ENCODE results near the gene ACSS1.

Gene ACSS1

DNA sequence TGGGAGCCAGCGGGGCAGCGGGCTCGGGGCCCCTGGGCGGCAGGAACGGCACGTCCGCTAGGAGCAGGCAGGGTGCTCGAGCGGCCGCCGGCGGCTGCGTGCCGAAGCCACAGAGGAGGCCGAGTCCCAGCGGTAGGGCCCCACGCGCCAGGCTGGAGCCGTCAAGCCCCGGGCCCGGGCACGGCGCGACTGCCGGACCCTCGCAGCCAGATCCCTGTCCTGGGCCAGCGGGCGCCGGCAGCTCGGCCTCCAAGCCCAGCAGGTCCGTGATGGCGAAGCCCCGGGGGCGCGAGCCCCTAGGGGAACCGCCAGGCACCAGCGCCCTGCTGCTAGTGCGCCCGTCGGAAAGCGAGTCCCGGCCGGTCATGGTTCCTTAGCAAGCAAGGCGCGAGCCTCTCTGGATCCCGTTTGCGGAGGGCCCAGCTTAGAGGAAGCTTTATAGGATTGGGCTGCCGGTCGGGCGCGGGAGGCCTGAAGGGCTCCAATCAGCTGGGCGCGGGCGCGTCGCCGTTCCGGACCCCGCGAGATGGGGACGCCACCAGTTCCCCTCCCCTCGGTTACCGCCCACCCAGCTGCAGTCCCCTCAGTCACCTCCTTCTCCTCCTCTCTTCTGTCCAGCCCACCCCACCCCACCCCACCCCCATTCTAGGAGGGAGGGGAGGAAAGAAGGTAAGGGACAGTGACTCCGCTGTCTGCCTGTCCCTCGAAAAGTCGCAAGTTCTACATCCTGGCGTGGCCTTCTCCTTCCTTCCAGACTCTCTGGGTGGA lies 24.0 kb upstream of the ACSS1 start, which contains the start of gene VSX1:
TSS of gene VSX1 (minus strand) at position 412 of the 768 bp plus-strand sequence. CDS start at position 367, 45 bp downstream.
- Histone ChIP-seq H3K9ac (ENCODE audit: insufficient read length) (no peak within 1 kb of the TSS), H3K36me3 (ENCODE audit: insufficient read depth, low read length) (no peaks in the 10 kb centered on the region), H3K9me3 (ENCODE audit: low read depth, low read length) (no peaks in the 10 kb centered on the region), H3K4me3 (no peak within 1 kb of the TSS), H3K27ac (no peak within 1 kb of the TSS)
- TF ChIP-seq EZH2 (IDR thresholded peaks at IDR 0.05) = no peak
- TF ChIP-seq FOXP2 (optimal IDR thresholded peaks at IDR 0.05; ENCODE audit: control extremely low read depth, extremely low read length, insufficient read depth) = no peak
- no peak for TF ChIP-seq POLR2AphosphoS5 (IDR thresholded peaks at IDR 0.05; ENCODE audit: borderline replicate concordance, low read depth, low read length)
- DNase-seq (ENCODE audit: low read depth, low spot score) = no peak

GRCh38 chr20:25081065-25081729 lies 23.3 kb upstream of the ACSS1 start:
- H3K27ac ChIP-seq = no peak overlapping the region
- no peak for DNase-seq (ENCODE audit: low read depth, low spot score)
- TF ChIP-seq POLR2AphosphoS5 (IDR thresholded peaks at IDR 0.05; ENCODE audit: borderline replicate concordance, low read depth, low read length) = no peak
- TF ChIP-seq EZH2 (IDR thresholded peaks at IDR 0.05) = no peak
- no peak for TF ChIP-seq FOXP2 (optimal IDR thresholded peaks at IDR 0.05; ENCODE audit: control extremely low read depth, extremely low read length, insufficient read depth)
- H3K4me3 ChIP-seq = no peak overlapping the region
- no peak overlapping the region for H3K9ac ChIP-seq (ENCODE audit: insufficient read length)
- no peaks in the 10 kb centered on the region for H3K9me3 ChIP-seq (ENCODE audit: low read depth, low read length)
- no peaks in the 10 kb centered on the region for H3K36me3 ChIP-seq (ENCODE audit: insufficient read depth, low read length)

DNA sequence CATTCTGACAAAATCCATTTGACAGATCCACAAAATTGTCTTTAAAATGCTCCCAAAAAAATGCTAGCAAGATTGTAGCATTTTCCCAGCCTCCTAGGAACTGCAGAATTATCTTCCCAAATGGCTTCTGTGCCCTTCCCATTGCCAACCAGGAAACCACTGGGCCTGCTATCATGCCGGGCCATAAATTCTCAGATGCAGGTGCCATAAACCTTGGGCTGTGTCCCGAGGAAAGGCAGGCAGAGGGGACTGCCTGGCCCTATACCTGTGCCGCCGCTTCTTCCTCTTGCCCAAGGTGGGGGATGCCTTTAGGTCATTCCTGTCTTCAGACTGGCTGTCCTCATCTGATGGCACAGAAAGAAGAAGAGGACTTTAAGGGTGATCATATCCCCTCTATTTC lies 21.2 kb upstream of the ACSS1 start:
- no peaks in the 10 kb centered on the region for H3K9me3 ChIP-seq (ENCODE audit: low read depth, low read length)
- H3K36me3 ChIP-seq (ENCODE audit: insufficient read depth, low read length) = no peaks in the 10 kb centered on the region
- no peak overlapping the region for H3K27ac ChIP-seq
- TF ChIP-seq FOXP2 (optimal IDR thresholded peaks at IDR 0.05; ENCODE audit: control extremely low read depth, extremely low read length, insufficient read depth) = no peak
- TF ChIP-seq EZH2 (IDR thresholded peaks at IDR 0.05) = no peak
- TF ChIP-seq POLR2AphosphoS5 (IDR thresholded peaks at IDR 0.05; ENCODE audit: borderline replicate concordance, low read depth, low read length) = no peak
- H3K9ac ChIP-seq (ENCODE audit: insufficient read length) = no peak overlapping the region
- DNase-seq (ENCODE audit: low read depth, low spot score) = no peak
- no peak overlapping the region for H3K4me3 ChIP-seq

GRCh38 chr20:25078662-25079061 lies 20.7 kb upstream of the ACSS1 start:
- DNase-seq (ENCODE audit: low read depth, low spot score) = no peak

GRCh38 chr20:25077610-25078169 lies 19.8 kb upstream of the ACSS1 start:
- Histone ChIP-seq H3K27ac (no peak overlapping the region), H3K36me3 (ENCODE audit: insufficient read depth, low read length) (no peaks in the 10 kb centered on the region), H3K9me3 (ENCODE audit: low read depth, low read length) (no peaks in the 10 kb centered on the region), H3K9ac (ENCODE audit: insufficient read length) (no peak overlapping the region), H3K4me3 (no peak overlapping the region)
- no peak for TF ChIP-seq FOXP2 (optimal IDR thresholded peaks at IDR 0.05; ENCODE audit: control extremely low read depth, extremely low read length, insufficient read depth)
- TF ChIP-seq EZH2 (IDR thresholded peaks at IDR 0.05) = no peak
- TF ChIP-seq POLR2AphosphoS5 (IDR thresholded peaks at IDR 0.05; ENCODE audit: borderline replicate concordance, low read depth, low read length) = no peak
- DNase-seq (ENCODE audit: low read depth, low spot score) = no peak

More at GRCh38 chr20:25078662-25079061, 20.7 kb upstream of the ACSS1 start:
- no peaks in the 10 kb centered on the region for H3K9me3 ChIP-seq (ENCODE audit: low read depth, low read length)
- H3K9ac ChIP-seq (ENCODE audit: insufficient read length) = no peak overlapping the region
- no peak overlapping the region for H3K4me3 ChIP-seq
- no peaks in the 10 kb centered on the region for H3K36me3 ChIP-seq (ENCODE audit: insufficient read depth, low read length)
- TF ChIP-seq EZH2 (IDR thresholded peaks at IDR 0.05) (no peak), POLR2AphosphoS5 (IDR thresholded peaks at IDR 0.05; ENCODE audit: borderline replicate concordance, low read depth, low read length) (no peak), FOXP2 (optimal IDR thresholded peaks at IDR 0.05; ENCODE audit: control extremely low read depth, extremely low read length, insufficient read depth) (no peak)
- H3K27ac ChIP-seq = no peak overlapping the region

DNA sequence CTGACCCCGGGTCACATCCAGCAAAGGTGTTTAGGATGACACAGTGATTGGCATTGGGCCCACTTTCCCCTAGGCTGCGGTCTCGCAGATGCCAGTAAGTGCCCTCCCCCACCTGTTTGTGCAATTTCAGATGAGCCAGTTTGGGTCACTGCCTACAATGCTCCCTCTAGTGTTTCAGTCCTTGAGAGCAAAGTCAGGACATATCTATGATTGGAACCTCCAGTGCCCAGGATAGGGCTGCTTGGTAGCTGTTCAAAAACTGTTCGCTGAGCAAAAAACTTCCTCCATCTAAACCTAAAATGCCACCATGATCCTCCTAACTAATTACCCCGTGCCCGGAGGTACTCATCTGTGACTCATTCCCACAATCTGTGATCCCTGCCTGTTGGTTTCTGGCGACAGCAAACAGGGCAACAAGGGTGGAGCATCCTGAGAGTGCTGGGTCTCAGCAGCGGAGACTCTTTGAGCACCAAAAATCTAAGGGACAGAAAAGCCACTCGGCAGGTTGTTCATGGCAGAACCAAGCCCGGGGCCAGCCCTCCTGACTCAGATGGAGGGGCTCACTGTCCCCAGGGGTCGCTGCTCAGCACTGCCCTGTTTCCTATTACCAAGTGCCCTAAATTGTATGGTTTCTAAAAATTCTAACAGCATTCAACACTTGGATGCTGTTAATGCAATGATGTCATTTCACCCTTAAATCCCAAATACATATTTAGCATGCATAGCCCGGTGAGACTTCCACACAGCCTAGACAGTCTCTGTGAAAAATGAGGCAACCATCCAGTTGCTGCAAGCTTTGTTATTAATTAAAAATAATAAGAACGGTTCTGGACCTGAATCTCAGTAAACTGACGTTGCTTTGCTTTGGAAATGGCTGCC lies 19.0 kb upstream of the ACSS1 start:
- TF ChIP-seq FOXP2 (optimal IDR thresholded peaks at IDR 0.05; ENCODE audit: control extremely low read depth, extremely low read length, insufficient read depth) (no peak), POLR2AphosphoS5 (IDR thresholded peaks at IDR 0.05; ENCODE audit: borderline replicate concordance, low read depth, low read length) (no peak)
- Histone ChIP-seq H3K27ac (no peak overlapping the region), H3K9me3 (ENCODE audit: low read depth, low read length) (no peaks in the 10 kb centered on the region), H3K9ac (ENCODE audit: insufficient read length) (no peak overlapping the region), H3K36me3 (ENCODE audit: insufficient read depth, low read length) (no peaks in the 10 kb centered on the region), H3K4me3 (no peak overlapping the region)
- no peak for DNase-seq (ENCODE audit: low read depth, low spot score)

DNA sequence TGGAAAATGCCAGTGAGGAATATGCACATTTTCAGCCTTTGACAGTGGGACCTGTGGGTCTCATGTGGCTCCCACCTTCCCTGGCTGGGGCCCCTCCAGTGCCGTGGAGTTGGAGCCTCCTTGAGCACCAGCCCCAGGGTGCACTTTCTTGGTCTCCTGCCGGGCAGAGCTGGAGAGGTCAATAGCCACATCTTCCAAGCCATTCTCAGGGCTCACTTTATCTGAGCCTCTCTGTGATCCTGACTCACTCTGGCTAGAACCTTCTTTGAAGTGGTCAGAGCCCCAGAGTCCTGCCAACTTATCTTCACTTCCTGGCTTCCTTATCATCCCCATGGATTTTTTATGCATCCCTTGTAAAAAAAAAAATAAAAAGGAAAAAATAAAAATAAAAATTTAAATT lies 18.3 kb upstream of the ACSS1 start:
- Histone ChIP-seq H3K9ac (ENCODE audit: insufficient read length) (no peak overlapping the region), H3K36me3 (ENCODE audit: insufficient read depth, low read length) (no peaks in the 10 kb centered on the region), H3K9me3 (ENCODE audit: low read depth, low read length) (no peaks in the 10 kb centered on the region), H3K27ac (no peak overlapping the region), H3K4me3 (no peak overlapping the region)
- TF ChIP-seq FOXP2 (optimal IDR thresholded peaks at IDR 0.05; ENCODE audit: control extremely low read depth, extremely low read length, insufficient read depth) = no peak
- TF ChIP-seq POLR2AphosphoS5 (IDR thresholded peaks at IDR 0.05; ENCODE audit: borderline replicate concordance, low read depth, low read length) = no peak
- TF ChIP-seq EZH2 (IDR thresholded peaks at IDR 0.05) = no peak
- DNase-seq (ENCODE audit: low read depth, low spot score) = no peak

Data from SK-N-MC (cell line).